NCI-H187 treated with DMSO at 0.1 percent for 48 hours (cell line): ENCODE results near the gene DNAJB11.
"Not testable (repeated sequence)": the region's sequence is repeated elsewhere in the genome, so short reads cannot be mapped to it uniquely, and the experiment has no call there.

ENCODE experiments used
- DNase-seq: peaks from one replicate; lab custom pipeline; 2025; lab: John Stamatoyannopoulos, UW

The DNAJB11 gene

GRCh38 chr3:186552408-186553031 lies 18.0 kb upstream of the DNAJB11 start:
- no peak for DNase-seq

GRCh38 chr3:186564586-186564985 lies 5.9 kb upstream of the DNAJB11 start:
- no peak for DNase-seq

- no peak for DNase-seq
These were observed 3.8 kb upstream of the DNAJB11 start for GRCh38 chr3:186566772-186567071.

GRCh38 chr3:186567072-186567921 lies 3.2 kb upstream of the DNAJB11 start, which contains the start of gene TBCCD1:
Gene TBCCD1 (minus strand): TSS chr3:186567339. CDS start chr3:186564329, 3,010 bp downstream.
- peak; percentile 26 for DNase-seq

GRCh38 chr3:186569361-186569760 lies 1.2 kb upstream of the DNAJB11 start:
- DNase-seq: not testable (repeated sequence)

- no peak for DNase-seq
These were observed 783 bp upstream of the DNAJB11 start for GRCh38 chr3:186569779-186570095.

GRCh38 chr3:186570941-186571643 lies 572 bp downstream of the DNAJB11 start:
- no peak for DNase-seq

GRCh38 chr3:186571644-186572013 lies 1.1 kb downstream of the DNAJB11 start:
- no peak for DNase-seq

GRCh38 chr3:186577521-186577920 lies 7.0 kb downstream of the DNAJB11 start:
- no peak for DNase-seq

GRCh38 chr3:186580785-186581184 lies 10.3 kb downstream of the DNAJB11 start:
- DNase-seq: no peak

GRCh38 chr3:186582541-186582940 lies 12.0 kb downstream of the DNAJB11 start:
- no peak for DNase-seq

- no peak for DNase-seq
These were observed 13.3 kb downstream of the DNAJB11 start for GRCh38 chr3:186583831-186584230.

GRCh38 chr3:186586245-186586644 lies 15.7 kb downstream of the DNAJB11 start:
- not testable (repeated sequence) for DNase-seq

GRCh38 chr3:186587183-186587582 lies 16.7 kb downstream of the DNAJB11 start:
- DNase-seq: no peak

- DNase-seq: no peak
These were observed 18.1 kb downstream of the DNAJB11 start for GRCh38 chr3:186588632-186589031.

GRCh38 chr3:186589121-186589520 lies 18.6 kb downstream of the DNAJB11 start:
- DNase-seq: no peak

GRCh38 chr3:186589856-186590579 lies 19.5 kb downstream of the DNAJB11 start:
- DNase-seq: no peak

GRCh38 chr3:186590580-186591295 lies 20.2 kb downstream of the DNAJB11 start:
- DNase-seq: no peak

GRCh38 chr3:186592682-186593081 lies 22.2 kb downstream of the DNAJB11 start:
- DNase-seq: no peak

GRCh38 chr3:186593862-186594261 lies 23.3 kb downstream of the DNAJB11 start:
- DNase-seq: no peak

- no peak for DNase-seq
These were observed 24.1 kb downstream of the DNAJB11 start for GRCh38 chr3:186594591-186595113.
